A549 treated with AZD9567 at 1 μM for 4 hours (cell line): ENCODE data around the gene DCAF10. TPM values are rescaled to one million over a fixed set of nuclear protein-coding genes. Genes with fewer than 3 reads are reported as not detected.

Experiments
- total RNA-seq: library from RNA; stranded (reverse); fragments of 200-300 nt; extraction: Qiagen RNA extraction; gene quantifications from 5 replicates; pipeline ENCODE4 v1.2.3, GENCODE V29; 2022; ENCODE audit not compliant: insufficient read depth

DCAF10 gene
- 12.7 to 15.3 TPM (median 13.6 TPM) in 5 replicates for total RNA-seq

GRCh38 chr9:37800631-37801286, at the start of gene DCAF10:
TSS of gene DCAF10 (plus strand) at chr9:37800797. CDS start at chr9:37800867, 70 bp downstream.

DNA sequence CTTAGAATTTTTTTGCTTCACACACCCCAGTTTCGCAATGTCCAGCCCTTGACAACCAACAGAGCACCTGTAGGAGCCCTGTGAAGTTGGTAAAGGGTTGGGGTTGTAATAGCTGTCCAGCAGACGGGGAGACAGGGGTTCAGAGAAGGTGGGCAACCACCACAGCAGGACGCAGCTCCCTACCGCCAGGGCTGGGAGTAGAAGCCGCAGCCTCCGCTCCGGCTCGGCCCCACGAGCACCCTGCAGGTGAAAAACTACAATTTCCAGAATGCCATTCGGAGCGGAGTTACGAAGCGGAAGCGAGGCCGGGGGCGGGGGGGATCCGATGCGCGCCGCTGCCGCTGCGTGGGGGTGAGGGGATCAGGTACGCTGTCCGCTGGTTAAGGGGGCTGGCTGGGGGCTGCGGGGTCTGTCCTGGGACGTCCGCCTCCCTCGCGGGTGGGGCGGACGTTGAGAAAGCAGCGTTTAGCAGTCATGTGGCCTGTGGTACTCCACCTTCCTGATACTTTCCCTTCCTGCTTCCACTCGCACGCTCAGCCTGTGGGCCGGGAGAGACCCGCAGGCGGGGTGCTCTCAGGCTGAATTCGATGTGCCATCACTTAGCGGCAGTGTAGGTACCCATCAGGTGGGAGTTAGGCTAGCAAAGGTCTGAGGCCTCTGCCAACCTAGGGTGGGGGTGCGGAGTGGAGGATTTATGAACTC, 47.0 kb upstream of the DCAF10 start, which contains the start of gene TRMT10B:
Gene TRMT10B, plus strand, starts transcription at position 317 of the 702 bp plus-strand sequence. CDS start 8,127 bp downstream, outside the sequence.

GRCh38 chr9:37784616-37785483, 15.7 kb upstream of the DCAF10 start, which contains the start of gene EXOSC3:
TSS of gene EXOSC3 (minus strand) at chr9:37785064. CDS start at chr9:37785044, 20 bp downstream.

GRCh38 chr9:37903647-37904444, 103.2 kb downstream of the DCAF10 start, which contains the start of gene SLC25A51:
TSS of gene SLC25A51 (minus strand) at chr9:37904127. CDS start at chr9:37888550, 15,577 bp downstream.

Other genes starting within 250 kb of the DCAF10 start
- gene FBXO10, start 224.4 kb upstream of the DCAF10 start, total RNA-seq = 6.2 to 8.0 TPM (median 7.5 TPM) in 5 replicates
- 266 to 337 TPM (median 331 TPM) in 5 replicates for gene TOMM5, start 208.2 kb upstream of the DCAF10 start, total RNA-seq
- gene FRMPD1, start 149.8 kb upstream of the DCAF10 start, total RNA-seq = 0.02 to 0.06 TPM (median 0.05 TPM) in 4 of 5 replicates, not detected in the other
- gene TRMT10B, start 47.0 kb upstream of the DCAF10 start, total RNA-seq = 4.9 to 6.1 TPM (median 4.9 TPM) in 5 replicates
- gene EXOSC3, start 15.7 kb upstream of the DCAF10 start, total RNA-seq = 74.9 to 82.8 TPM (median 80.3 TPM) in 5 replicates
- 17.4 to 21.0 TPM (median 18.4 TPM) in 5 replicates for gene SLC25A51, start 103.3 kb downstream of the DCAF10 start, total RNA-seq